Measurements from ENCODE around the gene RASSF8.

The RASSF8 gene

GRCh38 chr12:25940886-25941285 is 17.6 kb upstream of the RASSF8 start:
- no peak overlapping the region for H3K4me3 ChIP-seq (ENCODE audit: low read depth, low read length)
- in situ Hi-C loops (cut with HindIII; ENCODE audit: low sequenced_read_pairs): no loop called here
- TF ChIP-seq, protein P1, sequence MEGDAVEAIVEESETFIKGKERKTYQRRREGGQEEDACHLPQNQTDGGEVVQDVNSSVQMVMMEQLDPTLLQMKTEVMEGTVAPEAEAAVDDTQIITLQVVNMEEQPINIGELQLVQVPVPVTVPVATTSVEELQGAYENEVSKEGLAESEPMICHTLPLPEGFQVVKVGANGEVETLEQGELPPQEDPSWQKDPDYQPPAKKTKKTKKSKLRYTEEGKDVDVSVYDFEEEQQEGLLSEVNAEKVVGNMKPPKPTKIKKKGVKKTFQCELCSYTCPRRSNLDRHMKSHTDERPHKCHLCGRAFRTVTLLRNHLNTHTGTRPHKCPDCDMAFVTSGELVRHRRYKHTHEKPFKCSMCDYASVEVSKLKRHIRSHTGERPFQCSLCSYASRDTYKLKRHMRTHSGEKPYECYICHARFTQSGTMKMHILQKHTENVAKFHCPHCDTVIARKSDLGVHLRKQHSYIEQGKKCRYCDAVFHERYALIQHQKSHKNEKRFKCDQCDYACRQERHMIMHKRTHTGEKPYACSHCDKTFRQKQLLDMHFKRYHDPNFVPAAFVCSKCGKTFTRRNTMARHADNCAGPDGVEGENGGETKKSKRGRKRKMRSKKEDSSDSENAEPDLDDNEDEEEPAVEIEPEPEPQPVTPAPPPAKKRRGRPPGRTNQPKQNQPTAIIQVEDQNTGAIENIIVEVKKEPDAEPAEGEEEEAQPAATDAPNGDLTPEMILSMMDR (IDR thresholded peaks at IDR 0.05; ENCODE audit: low read depth, low read length): no peak
- no peak for DNase-seq (ENCODE audit: low read depth, low spot score)

GRCh38 chr12:25942709-25943108 is 15.8 kb upstream of the RASSF8 start:
- in situ Hi-C loops (cut with HindIII; ENCODE audit: low sequenced_read_pairs): no loop called here
- DNase-seq (ENCODE audit: low read depth, low spot score): no peak
- TF ChIP-seq, protein P1 (IDR thresholded peaks at IDR 0.05; ENCODE audit: low read depth, low read length): no peak
- H3K4me3 ChIP-seq (ENCODE audit: low read depth, low read length): no peak overlapping the region

DNA sequence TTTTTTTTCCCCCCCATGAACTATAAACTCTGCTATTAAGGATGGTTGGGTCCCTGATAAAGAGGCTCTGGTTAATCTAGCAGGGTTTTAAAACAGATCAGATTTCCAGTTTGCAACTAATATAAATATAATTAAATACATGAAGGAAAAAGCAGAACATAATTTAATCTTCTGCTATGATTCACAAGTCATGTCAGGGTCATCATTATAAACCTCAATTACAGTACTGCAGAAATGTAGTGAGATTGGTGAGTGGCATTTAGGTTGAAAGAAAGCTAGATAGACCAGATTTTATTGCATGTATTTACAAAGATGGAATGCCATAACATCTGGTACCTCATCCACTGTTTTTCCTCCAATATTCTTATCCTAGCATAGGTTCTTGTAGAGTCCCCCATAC is 14.5 kb upstream of the RASSF8 start:
- TF ChIP-seq, protein P1 (IDR thresholded peaks at IDR 0.05; ENCODE audit: low read depth, low read length): no peak
- DNase-seq (ENCODE audit: low read depth, low spot score): no peak
- in situ Hi-C loops (cut with HindIII; ENCODE audit: low sequenced_read_pairs): no loop called here
- no peak overlapping the region for H3K4me3 ChIP-seq (ENCODE audit: low read depth, low read length)

DNA sequence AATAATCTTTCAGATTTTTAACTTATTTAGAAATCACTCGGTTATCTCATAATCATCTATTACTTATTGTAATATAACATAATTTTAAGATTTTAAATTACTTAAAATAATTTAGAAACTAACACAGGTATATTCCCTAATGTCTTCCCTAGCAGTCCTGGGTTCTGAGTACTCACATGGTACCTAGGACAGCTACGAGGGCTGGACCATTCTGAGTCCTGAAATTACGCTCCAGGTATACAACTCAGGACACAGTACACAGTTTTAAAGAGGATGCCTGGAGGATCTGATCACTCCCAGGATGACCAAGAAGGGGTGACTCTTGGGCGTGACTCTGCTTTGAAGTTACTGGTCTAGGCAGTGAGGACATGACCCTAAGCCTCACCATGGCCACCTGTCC is 9.1 kb upstream of the RASSF8 start:
- TF ChIP-seq, protein P1 (IDR thresholded peaks at IDR 0.05; ENCODE audit: low read depth, low read length): no peak
- in situ Hi-C loops (cut with HindIII; ENCODE audit: low sequenced_read_pairs): no loop called here
- DNase-seq (ENCODE audit: low read depth, low spot score): no peak
- H3K4me3 ChIP-seq (ENCODE audit: low read depth, low read length): no peak overlapping the region

- H3K4me3 ChIP-seq (ENCODE audit: low read depth, low read length): no peak overlapping the region
- DNase-seq (ENCODE audit: low read depth, low spot score): no peak
- in situ Hi-C loops (cut with HindIII; ENCODE audit: low sequenced_read_pairs): no loop called here
- TF ChIP-seq, protein P1 (IDR thresholded peaks at IDR 0.05; ENCODE audit: low read depth, low read length): no peak
Measured at GRCh38 chr12:25950329-25951115, 8.0 kb upstream of the RASSF8 start.

GRCh38 chr12:25957793-25958427 is 572 bp upstream of the RASSF8 start:
- TF ChIP-seq, protein P1 (IDR thresholded peaks at IDR 0.05; ENCODE audit: low read depth, low read length): no peak
- H3K4me3 ChIP-seq (ENCODE audit: low read depth, low read length): peak overlapping the region; percentile 68
- DNase-seq (ENCODE audit: low read depth, low spot score): peak; percentile 83
- in situ Hi-C loops (cut with HindIII; ENCODE audit: low sequenced_read_pairs): no loop called here

All from astrocyte of the spinal cord (primary cell).